Right renal cortex interstitium (tissue), 3 donors: ENCODE results near the gene MIA3. TPM values are rescaled to one million over a fixed set of nuclear protein-coding genes. Genes with fewer than 3 reads are reported as not detected.

Source experiments
- DNase-seq, 3 donors: peaks; one replicate each; pipeline ENCODE4 v3.0.0-alpha.2; 2013; ENCODE audit warnings: low read depth in 3 of 3, low spot score in 2 of 3
- polyA plus RNA-seq, 3 donors: library from polyadenylated mRNA; unstranded; fragments of 120-200 nt; gene quantifications; one replicate each; pipeline ENCODE4 v1.2.1, GENCODE V29; 2013; ENCODE audit not compliant: insufficient read length in 3 of 3

The MIA3 gene
- polyA plus RNA-seq, 3 donors, result 65.7 to 78.4 (median 68.8) TPM

- peak; percentile 65 to 78 (median 70) for DNase-seq
Measured at GRCh38 chr1:222617367-222617951, 438 bp upstream of the MIA3 start.

GRCh38 chr1:222618880-222619596 lies 1.1 kb downstream of the MIA3 start:
- DNase-seq, result peak in 1 of 3 donors; percentile 12

- DNase-seq, result no peak
Measured at GRCh38 chr1:222620566-222620965, 2.7 kb downstream of the MIA3 start.

- DNase-seq, result no peak
Measured at GRCh38 chr1:222622765-222623164, 4.9 kb downstream of the MIA3 start.

- DNase-seq, result no peak
Measured at GRCh38 chr1:222623458-222623857, 5.6 kb downstream of the MIA3 start.

GRCh38 chr1:222624214-222624613 lies 6.3 kb downstream of the MIA3 start:
- DNase-seq, result no peak

- DNase-seq, result no peak
Measured at GRCh38 chr1:222627232-222627631, 9.3 kb downstream of the MIA3 start.

- no peak for DNase-seq
Measured at GRCh38 chr1:222629921-222630535, 12.1 kb downstream of the MIA3 start.

- no peak for DNase-seq
Measured at GRCh38 chr1:222631611-222632208, 13.8 kb downstream of the MIA3 start.

- DNase-seq, result no peak
Measured at GRCh38 chr1:222632749-222633148, 14.9 kb downstream of the MIA3 start.

- peak; percentile 80 to 85 (median 80) for DNase-seq
Measured at GRCh38 chr1:222634180-222635013, 16.5 kb downstream of the MIA3 start.

- no peak for DNase-seq
Measured at GRCh38 chr1:222641269-222641948, 23.5 kb downstream of the MIA3 start.

- no peak for DNase-seq
Measured at GRCh38 chr1:222642468-222642867, 24.6 kb downstream of the MIA3 start.

GRCh38 chr1:222643606-222643937 lies 25.7 kb downstream of the MIA3 start:
- no peak for DNase-seq

- peak; percentile 92 to 97 (median 97) for DNase-seq
Measured at GRCh38 chr1:222643938-222644635, 26.2 kb downstream of the MIA3 start.

GRCh38 chr1:222644636-222644980 lies 26.7 kb downstream of the MIA3 start:
- DNase-seq, result no peak

GRCh38 chr1:222652676-222653075 lies 34.8 kb downstream of the MIA3 start:
- DNase-seq, result no peak

- no peak for DNase-seq
Measured at GRCh38 chr1:222653178-222653827, 35.4 kb downstream of the MIA3 start.

GRCh38 chr1:222654849-222655248 lies 37.0 kb downstream of the MIA3 start:
- no peak for DNase-seq
